IMR-90 (cell line): ENCODE data around the gene PARL. TPM values are rescaled to one million over a fixed set of nuclear protein-coding genes. Genes with fewer than 3 reads are reported as not detected.

Experiments
- ATAC-seq: fragments of 200-7000 bp; cut with Tn5 transposase; 2 replicates; pipeline ENCODE4 v1.9.1; 2020; ENCODE audit warnings: low read depth, mild to moderate bottlenecking, moderate library complexity
- BruUV-seq: library from RNA; stranded (reverse); fragments of 400-500 nt; replicated peaks from 2 replicates; lab custom pipeline; 2021; lab: Mats Ljungman, UMichigan
- CTCF ChIA-PET: fragments of 300-600 bp; formaldehyde crosslinking; extraction: SDS; loops from one replicate; lab custom pipeline; 2021; ENCODE audit warnings: antibody characterized with exemption; lab: Yijun Ruan, JAX
- POLR2A ChIA-PET: fragments of 300-600 bp; sonication (Branson Sonifier 250); formaldehyde crosslinking; loops from one replicate; lab custom pipeline; 2022; ENCODE audit warnings: antibody characterized with exemption; ENCODE audit not compliant: unreplicated experiment; lab: Charles Lee
- DNase-seq: peaks from one replicate; pipeline ENCODE4 v3.0.0; 2013
- H2AFZ ChIP-seq: replicated peaks from 2 replicates; pipeline ENCODE3; 2013; ENCODE audit warnings: low read length, mild to moderate bottlenecking; ENCODE audit not compliant: poor library complexity
- H2AK5ac ChIP-seq: 2 replicates; pipeline ENCODE4 v1.6.1; 2013; ENCODE audit warnings: low read depth, low read length, inconsistent platforms
- H2AK9ac ChIP-seq: replicated peaks from 2 replicates; pipeline ENCODE3; 2013; ENCODE audit warnings: mild to moderate bottlenecking, low read depth, low read length, moderate library complexity; ENCODE audit not compliant: poor library complexity
- H2BK120ac ChIP-seq: 2 replicates; pipeline ENCODE4 v1.6.1; 2013; ENCODE audit warnings: low read depth, low read length, inconsistent platforms
- H2BK15ac ChIP-seq: 3 replicates; pipeline ENCODE4 v1.6.1; 2013; ENCODE audit warnings: low read depth, low read length, inconsistent platforms
- H2BK20ac ChIP-seq: 2 replicates; pipeline ENCODE4 v1.6.1; 2013; ENCODE audit warnings: low read depth, mild to moderate bottlenecking, inconsistent platforms, low read length, moderate library complexity
- H2BK5ac ChIP-seq: 2 replicates; pipeline ENCODE4 v1.6.1; 2013; ENCODE audit warnings: mild to moderate bottlenecking, low read depth, low read length, inconsistent platforms; ENCODE audit not compliant: poor library complexity, severe bottlenecking
- H3K14ac ChIP-seq: replicated peaks from 2 replicates; pipeline ENCODE4 v1.6.1; 2013; ENCODE audit warnings: low read depth, low read length, inconsistent platforms
- H3K18ac ChIP-seq: 2 replicates; pipeline ENCODE4 v1.6.1; 2013; ENCODE audit warnings: low read depth, low read length, control low read depth
- H3K23ac ChIP-seq: 2 replicates; pipeline ENCODE4 v1.6.1; 2013; ENCODE audit warnings: low read depth, low read length, inconsistent platforms
- H3K27ac ChIP-seq: 2 replicates; pipeline ENCODE4 v1.5.1; 2013; ENCODE audit warnings: mild to moderate bottlenecking, control low read depth, low read length; ENCODE audit not compliant: insufficient read depth
- H3K27me3 ChIP-seq: 2 replicates; pipeline ENCODE4 v1.6.1; 2013; ENCODE audit warnings: low read length; ENCODE audit not compliant: control insufficient read depth, insufficient read depth
- H3K36me3 ChIP-seq: 2 replicates; pipeline ENCODE4 v1.6.1; 2013; ENCODE audit warnings: low read length, mixed read lengths; ENCODE audit not compliant: control insufficient read depth, insufficient read depth
- H3K4ac ChIP-seq: 2 replicates; pipeline ENCODE4 v1.6.1; 2013; ENCODE audit warnings: low read depth, low read length, inconsistent platforms
- H3K4me1 ChIP-seq: 2 replicates; pipeline ENCODE4 v1.6.1; 2013; ENCODE audit warnings: low read length, mixed read lengths; ENCODE audit not compliant: control insufficient read depth, insufficient read depth
- H3K4me2 ChIP-seq: 2 replicates; pipeline ENCODE4 v1.6.1; 2013; ENCODE audit warnings: low read depth, mild to moderate bottlenecking, control low read depth, low read length, moderate library complexity
- H3K4me3 ChIP-seq: 2 replicates; pipeline ENCODE4 v1.5.1; 2013; ENCODE audit warnings: low read depth, mild to moderate bottlenecking, control low read depth, low read length, moderate library complexity; ENCODE audit not compliant: insufficient read depth
- H3K56ac ChIP-seq: 2 replicates; pipeline ENCODE4 v1.6.1; 2013; ENCODE audit warnings: low read length, inconsistent platforms; ENCODE audit not compliant: insufficient read depth; ENCODE audit errors: extremely low read depth
- H3K79me1 ChIP-seq, 2 experiments: 2 replicates each; pipeline ENCODE4 v1.6.1; 2013; ENCODE audit warnings: low read length in 2 of 2, inconsistent platforms in 1 of 2, low read depth in 1 of 2
- H3K9ac ChIP-seq: 2 replicates; pipeline ENCODE4 v1.6.1; 2013; ENCODE audit warnings: low read depth, low read length, control low read depth
- H3K9me1 ChIP-seq: 2 replicates; pipeline ENCODE4 v1.6.1; 2013; ENCODE audit warnings: low read length, inconsistent platforms; ENCODE audit not compliant: insufficient read depth
- H3K9me3 ChIP-seq: 2 replicates; pipeline ENCODE4 v1.6.1; 2013; ENCODE audit warnings: low read length; ENCODE audit not compliant: control insufficient read depth, insufficient read depth
- H4K20me1 ChIP-seq: 2 replicates; pipeline ENCODE4 v1.6.1; 2013; ENCODE audit warnings: low read length, inconsistent platforms; ENCODE audit not compliant: insufficient read depth
- H4K5ac ChIP-seq: 2 replicates; pipeline ENCODE4 v1.6.1; 2013; ENCODE audit warnings: mild to moderate bottlenecking, low read depth, low read length, control low read depth
- H4K8ac ChIP-seq, 2 experiments: 2 replicates each; pipeline ENCODE4 v1.6.1; 2013; ENCODE audit warnings: low read depth in 2 of 2, low read length in 2 of 2, control low read depth in 1 of 2, inconsistent platforms in 1 of 2
- H4K91ac ChIP-seq: 2 replicates; pipeline ENCODE4 v1.6.1; 2013; ENCODE audit warnings: low read depth, low read length, inconsistent platforms; ENCODE audit not compliant: insufficient read depth
- CHD1 ChIP-seq: IDR thresholded peaks from 2 replicates; pipeline ENCODE4 v1.6.1; 2012; ENCODE audit warnings: low read depth, low read length, improper control_type of control experiment
- CTCF ChIP-seq: conservative IDR thresholded peaks from 2 replicates; pipeline ENCODE4 v1.5.1; 2012; ENCODE audit warnings: mild to moderate bottlenecking, low read depth, low read length, improper control_type of control experiment
- ELK1 ChIP-seq: fragments of 150-350 bp; IDR thresholded peaks from 2 replicates; pipeline ENCODE4 v1.6.1; 2016; ENCODE audit warnings: low read depth, mild to moderate bottlenecking, low read length, moderate library complexity, borderline replicate concordance
- FOS ChIP-seq: fragments of 150-350 bp; IDR thresholded peaks from 2 replicates; pipeline ENCODE4 v1.6.1; 2016; ENCODE audit warnings: low read depth, low read length
- MAFK ChIP-seq: IDR thresholded peaks from 2 replicates; pipeline ENCODE4 v1.6.1; 2012; ENCODE audit warnings: low read depth, low read length, improper control_type of control experiment
- MAZ ChIP-seq: IDR thresholded peaks from 2 replicates; pipeline ENCODE4 v1.6.1; 2012; ENCODE audit warnings: low read depth, mild to moderate bottlenecking, low read length, improper control_type of control experiment, moderate library complexity, borderline replicate concordance
- MXI1 ChIP-seq: IDR thresholded peaks from 2 replicates; pipeline ENCODE4 v1.6.1; 2012; ENCODE audit warnings: low read depth, mild to moderate bottlenecking, low read length, moderate library complexity, borderline replicate concordance
- NFE2L2 ChIP-seq: fragments of 150-350 bp; IDR thresholded peaks from 2 replicates; pipeline ENCODE4 v1.6.1; 2016; ENCODE audit warnings: low read depth, mild to moderate bottlenecking, low read length
- POLR2A ChIP-seq: IDR thresholded peaks from 2 replicates; pipeline ENCODE4 v1.6.1; 2012; ENCODE audit warnings: mild to moderate bottlenecking, low read depth, low read length
- RAD21 ChIP-seq: IDR thresholded peaks from 2 replicates; pipeline ENCODE4 v1.6.1; 2012; ENCODE audit warnings: low read length, improper control_type of control experiment
- RCOR1 ChIP-seq: IDR thresholded peaks from 2 replicates; pipeline ENCODE4 v1.6.1; 2012; ENCODE audit warnings: mild to moderate bottlenecking, low read length, improper control_type of control experiment; ENCODE audit not compliant: insufficient replicate concordance
- RFX5 ChIP-seq: IDR thresholded peaks from 2 replicates; pipeline ENCODE4 v1.8.0; 2012; ENCODE audit warnings: low read depth, mild to moderate bottlenecking, low read length, moderate library complexity
- SMC3 ChIP-seq: fragments of 150-350 bp; IDR thresholded peaks from 2 replicates; pipeline ENCODE4 v1.6.1; 2016; ENCODE audit warnings: low read depth, mild to moderate bottlenecking, antibody characterized with exemption, low read length, moderate library complexity
- USF2 ChIP-seq: fragments of 150-350 bp; IDR thresholded peaks from 2 replicates; pipeline ENCODE4 v1.6.1; 2017; ENCODE audit warnings: mild to moderate bottlenecking, antibody characterized with exemption, low read length, low read depth
- WGBS, 2 experiments: methylation state at CpG; one replicate each; pipeline versions ENCODE4 v1.1.5 to v1.1.7; 2013; ENCODE audit warnings: missing lambda C conversion rate in 2 of 2; ENCODE audit not compliant: insufficient read length in 1 of 2; ENCODE audit errors: extremely low coverage in 2 of 2; 5-methylcytosine and 5-hydroxymethylcytosine counted together
- dilution Hi-C: fragments of 300-500 bp; cut with HindIII; formaldehyde crosslinking; loops from one replicate; pipeline ENCODE4 v1.14.3; 2018; ENCODE audit warnings: low sequenced_read_pairs; ENCODE audit not compliant: unreplicated experiment
- in situ Hi-C: fragments of 300-500 bp; cut with MboI; formaldehyde crosslinking; loops from 3 replicates; pipeline ENCODE4 v1.14.3; 2019; ENCODE audit warnings: low sequenced_read_pairs, inconsistent platforms, mixed read lengths
- intact Hi-C: fragments of 100-400 bp; cut with micrococcal nuclease; formaldehyde crosslinking; loops from 2 replicates; pipeline ENCODE4 v1.10.0; 2022
- polyA plus RNA-seq, 3 experiments: library from polyadenylated mRNA; depleted of rRNA; stranded (reverse); fragments of >200 nt; gene quantifications; 2 replicates each; pipeline ENCODE4 v1.2.3, GENCODE V29; 2012; ENCODE audit warnings: low replicate concordance in 1 of 3
- total RNA-seq: library from RNA; depleted of rRNA; stranded (reverse); fragments of >200 nt; gene quantifications from 2 replicates; pipeline ENCODE4 v1.2.3, GENCODE V29; 2012

Gene PARL
- total and polyA plus RNA-seq, 2 of the 4 experiments (the other 2 are of a cell fraction) = 35.5 to 42.6 TPM

- no peaks in the 10 kb centered on the region for H3K27me3 ChIP-seq
- no peak overlapping the region for H3K14ac ChIP-seq
- DNase-seq = no peak
- no peak overlapping the region for H4K5ac ChIP-seq
- H3K4me3 ChIP-seq = no peak overlapping the region
- intact Hi-C loops = no loop called here
- H4K20me1 ChIP-seq = peaks cover 10% of the 10 kb centered on the region
- no peak overlapping the region for H2AK9ac ChIP-seq
- no peak overlapping the region for H2AFZ ChIP-seq
- no peak overlapping the region for H2BK15ac ChIP-seq
- ChIA-PET CTCF (interaction anchor here (0.8 to 1.9 kb wide), 2 partner anchors 9 to 832 kb away, joined by 3 to 4 read pairs; no protein-coding TSS in a partner anchor), POLR2A (no interaction called here)
- H3K9me1 ChIP-seq = no peaks in the 10 kb centered on the region
- dilution Hi-C loops = no loop called here
- H2AK5ac ChIP-seq = no peak overlapping the region
- no peak overlapping the region for H3K27ac ChIP-seq
- H4K8ac ChIP-seq = no peak overlapping the region
- no TSS peak for BruUV-seq
- no peak overlapping the region for H3K4me2 ChIP-seq
- H2BK5ac ChIP-seq = no peak overlapping the region
- H3K9ac ChIP-seq = no peak overlapping the region; the same call in 1 of the 2 replicates
- no peak overlapping the region for H3K4ac ChIP-seq
- H3K23ac ChIP-seq = no peak overlapping the region
- no peak overlapping the region for H2BK20ac ChIP-seq
- in situ Hi-C loops = no loop called here
- H3K56ac ChIP-seq = no peak overlapping the region
- no peak overlapping the region for H2BK120ac ChIP-seq
- no peaks in the 10 kb centered on the region for H3K4me1 ChIP-seq
- no peak for ATAC-seq
- WGBS, 2 experiments = no CpG with 5 or more reads among the region's 5 CpGs
- peaks cover 0 to 3% of the 10 kb centered on the region in 2 experiments; a peak in 1 of 4 replicates for H3K79me1 ChIP-seq
- H3K9me3 ChIP-seq = no peaks in the 10 kb centered on the region
- H3K36me3 ChIP-seq = peaks cover 8% of the 10 kb centered on the region
- no peak for TF ChIP-seq CTCF
- TF ChIP-seq MAZ = no peak
- TF ChIP-seq SMC3 = no peak
- no peak for TF ChIP-seq ELK1
- TF ChIP-seq NFE2L2 = no peak
- no peak for TF ChIP-seq RCOR1
- no peak for TF ChIP-seq RAD21
- no peak for TF ChIP-seq USF2
- TF ChIP-seq CHD1 = no peak
- no peak for TF ChIP-seq MXI1
- no peak for TF ChIP-seq POLR2A
- TF ChIP-seq RFX5 = no peak
- no peak for TF ChIP-seq MAFK
- TF ChIP-seq FOS = no peak
- H3K18ac ChIP-seq = no peak overlapping the region
- H4K91ac ChIP-seq = no peak overlapping the region
Observed at GRCh38 chr3:183823963-183824362, 60.7 kb downstream of the PARL start.
